Activated T-cell treated with anti-CD3 and anti-CD28 coated beads for 48 hours (primary cell): Measurements from ENCODE around the gene XIRP2.

Experiments used
- DNase-seq: peaks from one replicate; pipeline ENCODE4 v3.0.0-alpha.2; 2020; ENCODE audit warnings: low read depth

The XIRP2 gene

DNA sequence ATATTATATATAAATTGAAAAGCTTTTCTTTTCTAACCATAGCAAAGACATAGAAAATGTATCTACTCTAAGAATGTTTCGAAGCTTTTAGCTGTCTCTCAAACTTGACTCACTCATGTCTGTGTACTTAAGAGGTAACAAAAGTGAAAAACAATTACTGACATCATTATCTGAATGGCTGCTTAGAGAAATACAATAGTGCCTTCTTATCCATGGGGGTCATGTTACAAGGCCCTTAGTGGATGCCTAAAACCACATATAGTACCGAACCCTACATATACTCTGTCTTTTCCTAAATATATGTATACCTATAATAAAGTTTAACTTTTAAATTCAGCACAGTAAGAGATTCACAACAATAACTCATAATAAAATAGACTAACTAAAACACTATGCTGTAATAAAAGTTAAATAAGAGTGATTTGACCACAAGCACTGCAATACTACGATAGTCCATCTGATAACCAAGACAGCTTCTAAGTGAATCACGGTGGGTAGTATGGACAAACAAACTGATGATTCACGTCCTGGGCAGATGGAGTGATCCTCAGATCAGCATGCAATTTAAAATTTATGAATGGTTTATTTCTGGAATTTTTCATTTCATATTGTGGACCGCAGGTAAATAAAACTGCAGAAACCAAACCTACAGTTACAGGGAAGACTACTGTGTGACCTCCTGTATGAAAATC, 246.2 kb downstream of the XIRP2 start:
- no peak for DNase-seq

GRCh38 chr2:167135706-167136105, 247.4 kb downstream of the XIRP2 start:
- DNase-seq: no peak

- no peak for DNase-seq
Observed at GRCh38 chr2:167136879-167137596, 248.8 kb downstream of the XIRP2 start.

DNA sequence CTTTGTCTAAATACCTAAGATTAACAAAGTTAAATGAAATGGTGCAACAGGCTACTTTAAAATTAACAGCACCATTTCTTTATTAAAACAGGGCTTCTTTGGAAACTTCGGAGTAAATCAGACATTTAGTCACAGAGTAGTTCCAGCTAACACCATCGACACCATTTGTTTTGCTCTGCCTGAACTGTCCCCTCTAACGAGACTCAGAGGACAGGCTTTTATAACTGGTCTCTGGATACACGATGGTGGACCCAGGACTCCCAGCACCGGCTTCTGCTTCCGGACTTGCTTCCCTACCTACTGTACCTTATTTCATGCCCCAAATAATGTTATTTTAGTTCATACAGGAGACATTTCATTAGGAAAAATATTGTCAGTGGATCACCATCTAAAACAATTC, 252.1 kb downstream of the XIRP2 start:
- no peak for DNase-seq

- DNase-seq: no peak
Observed at GRCh38 chr2:167140767-167141166, 252.5 kb downstream of the XIRP2 start.

GRCh38 chr2:167142554-167142953, 254.3 kb downstream of the XIRP2 start:
- no peak for DNase-seq

DNA sequence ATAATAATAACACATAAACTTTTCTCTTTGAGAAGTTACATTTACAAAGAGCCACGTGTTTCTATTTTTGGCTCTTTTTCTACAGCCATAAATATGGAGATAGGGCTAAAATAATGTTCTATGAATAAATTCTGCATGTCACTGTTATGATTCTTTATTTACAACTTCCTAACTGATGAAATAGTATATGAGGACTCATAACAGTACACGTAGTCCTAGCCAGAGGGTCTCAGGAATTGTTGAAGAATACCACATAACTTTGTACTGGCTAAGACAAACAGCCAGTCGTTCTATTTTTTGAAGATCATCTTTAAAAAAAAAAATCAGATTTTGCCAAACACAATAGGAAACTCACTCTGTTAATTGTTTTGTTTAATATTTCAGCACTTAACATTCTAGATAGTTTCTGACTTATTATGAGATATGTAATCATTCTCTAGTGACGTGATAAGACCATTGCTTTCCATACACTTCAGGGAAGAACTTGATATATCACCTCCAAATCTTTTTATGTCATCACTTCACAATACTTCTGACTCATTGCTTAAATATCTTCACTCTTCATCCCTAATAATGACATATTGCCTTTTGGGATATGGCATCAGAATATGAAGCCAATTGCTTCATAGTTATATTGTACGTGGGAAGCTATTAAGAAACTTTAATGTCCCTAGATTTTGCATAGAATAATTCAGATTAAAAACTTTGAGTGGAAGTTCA, 256.1 kb downstream of the XIRP2 start:
- no peak for DNase-seq

- DNase-seq: no peak
Observed at GRCh38 chr2:167147271-167147941, 259.1 kb downstream of the XIRP2 start.

DNA sequence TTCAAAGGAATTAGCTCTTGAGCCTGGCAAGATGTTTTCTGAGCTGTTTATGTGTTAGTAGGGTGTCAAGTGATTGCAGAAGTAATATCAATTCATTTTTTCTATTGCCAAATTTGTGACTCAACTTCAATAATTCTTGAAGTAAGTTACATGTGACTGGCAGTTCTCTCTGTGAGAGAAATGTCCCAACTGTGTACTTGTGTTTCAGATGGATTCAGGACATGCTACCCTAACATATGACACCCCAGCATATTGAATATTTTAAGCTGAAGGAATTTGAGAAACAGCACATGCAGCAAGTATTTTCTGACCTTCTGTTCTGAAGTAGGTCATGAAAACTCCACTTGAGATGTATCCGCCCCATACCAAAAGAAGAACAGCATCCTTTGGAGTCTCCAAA, 263.6 kb downstream of the XIRP2 start:
- DNase-seq: no peak

DNA sequence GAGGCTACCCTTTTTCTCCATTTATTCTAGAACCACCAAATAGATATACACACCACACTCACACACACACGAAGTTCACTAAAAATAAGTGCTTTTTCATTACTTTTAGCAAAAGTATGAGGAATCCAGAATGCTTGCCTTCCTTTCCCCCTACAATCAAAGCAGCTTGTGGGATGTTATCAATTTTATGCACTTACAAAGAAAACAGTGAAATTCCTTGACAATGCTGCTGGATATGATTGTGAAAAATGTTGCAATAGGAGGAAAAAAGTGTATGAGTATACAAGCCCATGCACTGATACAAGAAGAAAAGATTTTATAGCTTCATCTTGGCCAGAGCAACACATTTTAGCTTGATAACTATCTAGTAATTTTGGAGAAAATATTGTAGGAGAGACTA, 269.2 kb downstream of the XIRP2 start:
- no peak for DNase-seq

GRCh38 chr2:167177196-167177595, 288.9 kb downstream of the XIRP2 start:
- no peak for DNase-seq

DNA sequence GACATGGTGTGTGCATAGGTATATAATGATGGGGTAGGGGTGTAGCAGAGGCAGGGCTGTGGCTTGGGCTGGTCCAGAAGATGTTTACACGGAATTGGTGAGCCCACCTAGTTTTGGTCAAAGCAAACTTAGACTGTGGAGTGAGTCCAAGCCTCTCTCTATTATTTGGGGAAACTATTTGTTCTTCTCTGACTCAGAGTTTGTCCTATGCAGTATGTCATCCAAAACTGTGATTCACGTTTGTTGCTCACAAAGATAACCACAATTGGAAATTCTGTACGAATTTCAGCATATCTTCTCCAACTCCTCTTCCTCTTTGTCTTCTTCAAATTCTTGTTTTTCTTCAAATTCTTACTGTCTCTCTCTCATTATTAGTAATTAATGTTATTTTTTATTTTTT, 292.9 kb downstream of the XIRP2 start:
- no peak for DNase-seq

DNA sequence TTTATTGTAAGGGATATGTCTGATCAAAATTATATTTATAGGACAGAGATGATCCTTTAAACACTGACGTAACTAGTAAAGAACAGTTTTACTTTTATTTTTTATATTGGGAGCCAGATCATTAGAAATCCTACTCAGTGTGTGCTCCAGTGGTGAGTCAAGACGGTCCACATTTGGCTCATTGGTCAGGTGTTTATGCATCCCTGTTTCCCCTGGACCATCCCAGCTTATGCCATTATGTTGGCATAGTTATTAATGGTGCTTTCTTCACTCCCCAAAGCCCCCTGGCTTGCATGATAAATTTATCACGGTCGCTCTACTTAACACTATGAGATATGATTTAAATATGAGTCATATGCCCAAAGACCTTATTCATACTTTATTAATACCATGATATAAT, 293.4 kb downstream of the XIRP2 start:
- DNase-seq: no peak

DNA sequence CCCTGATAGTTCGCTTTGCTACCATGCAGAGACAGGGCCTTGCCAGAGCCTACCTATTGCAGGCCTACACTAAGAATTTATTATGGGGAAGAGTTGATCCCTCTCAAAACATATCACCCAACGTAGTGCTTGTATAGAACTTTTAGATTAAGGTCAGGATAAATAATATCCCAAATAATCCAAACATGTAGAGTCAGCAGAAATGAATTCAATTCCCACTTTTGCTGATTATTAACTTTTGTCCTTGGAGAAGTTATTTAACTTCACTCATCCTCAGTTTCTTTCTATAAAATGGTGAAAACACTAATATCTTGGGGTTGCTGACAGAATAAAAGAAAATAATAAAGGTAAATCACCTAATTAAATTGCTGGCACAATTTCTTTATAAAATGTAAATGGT, 294.1 kb downstream of the XIRP2 start:
- no peak for DNase-seq

GRCh38 chr2:167183931-167184330, 295.7 kb downstream of the XIRP2 start:
- DNase-seq: no peak

DNA sequence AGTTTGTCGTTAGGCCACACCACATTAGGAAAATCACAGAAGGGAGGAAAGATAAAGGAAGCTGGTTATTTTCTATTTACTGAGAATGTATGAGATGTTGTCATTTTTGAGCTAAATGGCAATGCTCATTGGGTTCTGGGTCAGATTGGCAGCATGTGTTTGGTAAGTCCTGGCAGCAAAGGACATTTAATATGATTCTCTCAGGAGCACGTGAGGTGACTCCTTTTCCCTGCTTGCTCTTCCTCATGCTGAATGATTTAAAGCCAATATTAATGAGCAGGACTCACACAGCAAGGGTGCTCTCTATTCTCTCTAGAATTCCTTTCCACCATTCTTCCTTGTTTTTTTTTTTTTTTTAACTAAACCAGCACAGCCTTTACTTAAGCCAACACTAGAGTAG, 298.2 kb downstream of the XIRP2 start:
- DNase-seq: no peak

- no peak for DNase-seq
Observed at GRCh38 chr2:167187049-167187727, 298.9 kb downstream of the XIRP2 start.

GRCh38 chr2:167187978-167188967, 300.0 kb downstream of the XIRP2 start:
- no peak for DNase-seq

GRCh38 chr2:167190053-167190452, 301.8 kb downstream of the XIRP2 start:
- no peak for DNase-seq

- DNase-seq: no peak
Observed at GRCh38 chr2:167191588-167191987, 303.3 kb downstream of the XIRP2 start.

DNA sequence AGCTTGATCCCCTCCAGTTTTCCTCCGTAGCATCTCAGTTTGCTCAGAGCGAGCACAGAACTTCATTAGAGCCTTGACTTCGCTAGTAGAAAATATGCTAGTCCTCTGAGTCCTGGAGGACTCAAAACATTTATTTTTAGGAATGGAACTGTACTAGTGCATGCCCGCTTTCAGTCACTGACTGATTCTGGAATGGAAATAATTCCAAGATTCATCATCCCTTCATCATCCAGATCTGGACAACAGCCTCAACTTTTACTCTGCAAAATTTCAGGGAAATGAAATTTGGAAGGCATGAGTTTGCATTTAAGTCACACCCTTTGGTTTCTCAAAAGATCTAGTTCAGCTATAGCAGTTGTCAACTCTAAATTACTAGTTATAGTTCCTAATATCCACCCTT, 304.6 kb downstream of the XIRP2 start:
- no peak for DNase-seq
